H9 (cell line): ENCODE measurements around the gene NAB2. TPM values are rescaled to one million over a fixed set of nuclear protein-coding genes. Genes with fewer than 3 reads are reported as not detected.

Experiments used
- DNase-seq: peaks from one replicate; pipeline ENCODE4 v3.0.0-alpha.2; 2017
- H2AFZ ChIP-seq: one replicate; pipeline ENCODE4 v1.6.1; 2013; ENCODE audit warnings: mild to moderate bottlenecking, low read length, control low read depth, moderate library complexity
- H2AK5ac ChIP-seq: 2 replicates; pipeline ENCODE4 v1.6.1; 2013; ENCODE audit warnings: low read length, control low read depth, mixed read lengths; ENCODE audit not compliant: insufficient read length
- H2BK120ac ChIP-seq: one replicate; pipeline ENCODE4 v1.6.1; 2013; ENCODE audit warnings: low read depth, mild to moderate bottlenecking, low read length, control low read depth, inconsistent platforms; ENCODE audit not compliant: poor library complexity, severe bottlenecking
- H2BK12ac ChIP-seq: 2 replicates; pipeline ENCODE4 v1.6.1; 2013; ENCODE audit warnings: low read length, control low read depth, mixed read lengths, low read depth; ENCODE audit not compliant: insufficient read length
- H2BK15ac ChIP-seq: 2 replicates; pipeline ENCODE4 v1.6.1; 2013; ENCODE audit warnings: low read depth, low read length, control low read depth
- H2BK20ac ChIP-seq: one replicate; pipeline ENCODE4 v1.6.1; 2013; ENCODE audit warnings: low read depth, mild to moderate bottlenecking, low read length, control low read depth, inconsistent platforms; ENCODE audit not compliant: poor library complexity, severe bottlenecking
- H2BK5ac ChIP-seq: 2 replicates; pipeline ENCODE4 v1.6.1; 2013; ENCODE audit warnings: low read length, control low read depth, mixed read lengths; ENCODE audit not compliant: insufficient read length
- H3K14ac ChIP-seq: 2 replicates; pipeline ENCODE4 v1.6.1; 2013; ENCODE audit warnings: low read length, control low read depth; ENCODE audit not compliant: insufficient read depth
- H3K18ac ChIP-seq: 2 replicates; pipeline ENCODE4 v1.6.1; 2013; ENCODE audit warnings: low read depth, mild to moderate bottlenecking, mixed read lengths, low read length, control low read depth; ENCODE audit not compliant: insufficient read length
- H3K23ac ChIP-seq: 2 replicates; pipeline ENCODE4 v1.6.1; 2013; ENCODE audit warnings: low read length, control low read depth, mixed read lengths, low read depth; ENCODE audit not compliant: insufficient read length
- H3K23me2 ChIP-seq: 2 replicates; pipeline ENCODE4 v1.6.1; 2013; ENCODE audit warnings: low read depth, mild to moderate bottlenecking, mixed read lengths, low read length, control low read depth; ENCODE audit not compliant: insufficient read length, poor library complexity, severe bottlenecking
- H3K27ac ChIP-seq: 2 replicates; pipeline ENCODE4 v1.5.1; 2013; ENCODE audit warnings: low read length, control low read depth, mixed read lengths, low read depth; ENCODE audit not compliant: insufficient read length
- H3K27me3 ChIP-seq: 2 replicates; pipeline ENCODE4 v1.6.1; 2013; ENCODE audit warnings: low read length, control low read depth, inconsistent platforms; ENCODE audit not compliant: insufficient read depth
- H3K4ac ChIP-seq: 2 replicates; pipeline ENCODE4 v1.6.1; 2013; ENCODE audit warnings: low read depth, mild to moderate bottlenecking, control low read depth, inconsistent platforms, low read length, moderate library complexity
- H3K4me1 ChIP-seq: 2 replicates; pipeline ENCODE4 v1.6.1; 2013; ENCODE audit warnings: low read length, control low read depth, inconsistent platforms; ENCODE audit not compliant: insufficient read depth
- H3K4me2 ChIP-seq: 2 replicates; pipeline ENCODE4 v1.6.1; 2013; ENCODE audit warnings: low read length, control low read depth, mixed read lengths; ENCODE audit not compliant: insufficient read length, insufficient read depth
- H3K56ac ChIP-seq: 2 replicates; pipeline ENCODE4 v1.6.1; 2013; ENCODE audit warnings: low read depth, mild to moderate bottlenecking, mixed read lengths, low read length, control low read depth; ENCODE audit not compliant: insufficient read length
- H3K79me1 ChIP-seq: 2 replicates; pipeline ENCODE4 v1.6.1; 2013; ENCODE audit warnings: low read depth, mild to moderate bottlenecking, moderate library complexity, low read length, control low read depth, inconsistent platforms; ENCODE audit not compliant: insufficient read depth, poor library complexity, severe bottlenecking
- H3K79me2 ChIP-seq: 2 replicates; pipeline ENCODE4 v1.6.1; 2013; ENCODE audit warnings: low read length, control low read depth, inconsistent platforms; ENCODE audit not compliant: insufficient read depth
- H3K9ac ChIP-seq: 2 replicates; pipeline ENCODE4 v1.6.1; 2013; ENCODE audit warnings: low read length, control low read depth, mixed read lengths; ENCODE audit not compliant: insufficient read length; ENCODE audit errors: extremely low read depth
- H3K9me3 ChIP-seq: one replicate; pipeline ENCODE4 v1.6.1; 2013; ENCODE audit warnings: low read depth, low read length, inconsistent platforms; ENCODE audit not compliant: control insufficient read depth
- H3T11ph ChIP-seq: one replicate; pipeline ENCODE4 v1.6.1; 2013; ENCODE audit warnings: mild to moderate bottlenecking, low read length, control low read depth, inconsistent platforms
- H4K20me1 ChIP-seq: one replicate; pipeline ENCODE4 v1.6.1; 2013; ENCODE audit not compliant: control insufficient read depth, insufficient read length, insufficient read depth
- H4K5ac ChIP-seq: 2 replicates; pipeline ENCODE4 v1.6.1; 2013; ENCODE audit warnings: low read depth, mild to moderate bottlenecking, mixed read lengths, low read length, control low read depth; ENCODE audit not compliant: insufficient read length
- H4K8ac ChIP-seq: replicated peaks from 2 replicates; pipeline ENCODE4 v1.6.1; 2013; ENCODE audit warnings: low read length, control low read depth, mixed read lengths, low read depth; ENCODE audit not compliant: insufficient read length
- H4K91ac ChIP-seq: 2 replicates; pipeline ENCODE4 v1.6.1; 2013; ENCODE audit warnings: low read depth, mild to moderate bottlenecking, moderate library complexity, mixed read lengths, low read length, control low read depth; ENCODE audit not compliant: insufficient read length
- H3K27ac Mint-ChIP-seq, 3 experiments: 2 replicates in 2 of 3; 3 replicates in 1 of 3; pipeline ENCODE4 v1.8.0; 2020 to 2021; ENCODE audit warnings: mixed read lengths in 3 of 3, mild to moderate bottlenecking in 1 of 3, moderate library complexity in 1 of 3
- H3K27me3 Mint-ChIP-seq: 2 replicates; pipeline ENCODE4 v1.8.0; 2021; ENCODE audit warnings: low read depth, mild to moderate bottlenecking, moderate library complexity, mixed read lengths
- H3K36me3 Mint-ChIP-seq, 3 experiments: 2 replicates in 2 of 3; 3 replicates in 1 of 3; pipeline ENCODE4 v1.8.0; 2020 to 2021; ENCODE audit warnings: low read depth in 3 of 3, mixed read lengths in 3 of 3; ENCODE audit not compliant: insufficient read depth in 1 of 3
- H3K4me1 Mint-ChIP-seq, 2 experiments: 2 replicates each; pipeline ENCODE4 v1.8.0; 2020; ENCODE audit warnings: mixed read lengths in 2 of 2
- H3K4me3 Mint-ChIP-seq, 2 experiments: 2 replicates in 1 of 2; 3 replicates in 1 of 2; pipeline ENCODE4 v1.8.0; 2020 to 2021; ENCODE audit warnings: mild to moderate bottlenecking in 2 of 2, mixed read lengths in 2 of 2, moderate library complexity in 1 of 2
- H3K9me3 Mint-ChIP-seq, 2 experiments: 2 replicates in 1 of 2; 3 replicates in 1 of 2; pipeline ENCODE4 v1.8.0; 2020; ENCODE audit warnings: mild to moderate bottlenecking in 2 of 2, mixed read lengths in 2 of 2, moderate library complexity in 1 of 2
- CTCF ChIP-seq: fragments of 200-600 bp; sonication (generic); conservative IDR thresholded peaks from 3 replicates; pipeline ENCODE4 v1.8.0; 2021; ENCODE audit warnings: antibody characterized with exemption, mild to moderate bottlenecking
- WGBS: extraction: QIAGEN DNeasy Blood & Tissue Kit; methylation state at CpG from one replicate; pipeline ENCODE4 v1.1.7; 2013; ENCODE audit warnings: missing lambda C conversion rate, low lambda C conversion rate, mixed read lengths; ENCODE audit not compliant: insufficient read length; ENCODE audit errors: extremely low coverage; 5-methylcytosine and 5-hydroxymethylcytosine counted together
- total RNA-seq: library from RNA; stranded (reverse); gene quantifications from 2 replicates; pipeline ENCODE4 v1.2.1, GENCODE V29; 2021

The NAB2 gene
- total RNA-seq, 1 experiment from 2014 or later = 67.8 TPM

DNA sequence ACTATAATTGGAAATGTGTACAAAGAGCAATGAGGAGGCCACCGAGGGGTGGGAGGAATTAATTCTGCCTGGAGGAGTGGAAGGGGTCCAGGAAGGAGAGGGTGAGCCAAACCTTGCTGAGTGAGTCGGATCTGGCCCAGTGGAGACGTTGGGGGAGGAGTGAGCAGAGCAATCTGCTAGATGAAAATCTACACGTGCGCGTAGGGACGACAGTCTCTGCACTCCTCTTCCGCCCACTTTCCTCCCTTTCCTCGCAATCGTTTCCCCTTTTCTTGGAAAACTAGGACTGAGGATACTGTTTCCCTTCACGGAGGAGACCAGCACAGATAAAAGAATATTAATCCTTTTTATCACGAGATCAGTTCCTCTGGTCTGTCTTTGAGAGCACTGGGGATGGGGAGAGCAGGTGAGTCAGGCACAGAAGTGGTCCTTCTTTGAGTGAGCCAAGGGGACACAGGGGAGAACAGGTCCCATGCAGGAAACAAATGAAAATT lies 2.9 kb upstream of the NAB2 start:
- no peak overlapping the region for H2BK120ac ChIP-seq
- no peak overlapping the region for H2AFZ ChIP-seq
- H2BK15ac ChIP-seq = no peak overlapping the region
- TF ChIP-seq CTCF = no peak
- Mint-ChIP-seq H3K9me3 (no peaks in the 10 kb centered on the region; a peak in 1 of 5 replicates), H3K36me3 (peaks cover 2 to 12% (median 12%) of the 10 kb centered on the region in 3 experiments; a peak in 6 of 7 replicates), H3K4me3 (peak overlapping the region; percentile 79 to 87), H3K4me1 (peaks cover 32 to 35% of the 10 kb centered on the region in 2 experiments), H3K27ac (peak overlapping the region; percentile 94 to 98 (median 96)), H3K27me3 (no peaks in the 10 kb centered on the region)
- no peaks in the 10 kb centered on the region for H3K79me1 ChIP-seq
- no peak overlapping the region for H4K91ac ChIP-seq
- H3K9ac ChIP-seq = peak overlapping the region; percentile 8
- H3K4ac ChIP-seq = no peak overlapping the region
- H3K27ac ChIP-seq = peak overlapping the region; percentile 67
- H3K56ac ChIP-seq = no peak overlapping the region
- H3K4me1 ChIP-seq = no peaks in the 10 kb centered on the region
- H3K27me3 ChIP-seq = no peaks in the 10 kb centered on the region
- H3K9me3 ChIP-seq = no peaks in the 10 kb centered on the region
- DNase-seq = no peak
- H4K8ac ChIP-seq = no peak overlapping the region
- WGBS = no CpG with 5 or more reads among the region's 12 CpGs
- H3K23ac ChIP-seq = no peak overlapping the region
- peak overlapping the region; percentile 63 for H3K4me2 ChIP-seq
- no peaks in the 10 kb centered on the region; the same call in 1 of the 2 replicates for H3K79me2 ChIP-seq
- no peak overlapping the region for H2AK5ac ChIP-seq
- H2BK5ac ChIP-seq = no peak overlapping the region
- no peak overlapping the region for H3T11ph ChIP-seq
- no peaks in the 10 kb centered on the region for H4K20me1 ChIP-seq
- no peak overlapping the region for H2BK20ac ChIP-seq
- peak overlapping the region; percentile 1 for H4K5ac ChIP-seq
- H3K14ac ChIP-seq = peak overlapping the region; percentile 50; the same call in 1 of the 2 replicates
- H2BK12ac ChIP-seq = no peak overlapping the region
- H3K18ac ChIP-seq = peak overlapping the region; percentile 41
- peaks cover 9% of the 10 kb centered on the region for H3K23me2 ChIP-seq
